ENCODE measurements around the gene C3. TPM values are rescaled to one million over a fixed set of nuclear protein-coding genes. Genes with fewer than 3 reads are reported as not detected.
"Not testable (repeated sequence)": the region's sequence is repeated elsewhere in the genome, so short reads cannot be mapped to it uniquely, and the experiment has no call there.

The C3 gene
- total RNA-seq, 1 donor from 2014 or later = 1.5 TPM

- no peak overlapping the region for H3K27ac ChIP-seq
- no peaks in the 10 kb centered on the region for H3K36me3 ChIP-seq
- no peaks in the 10 kb centered on the region for H4K20me1 ChIP-seq (ENCODE audit: low read depth)
- no peak overlapping the region for H3K4me3 Mint-ChIP-seq
- H2AFZ ChIP-seq (replicated peaks) = no peak overlapping the region
- H3K27me3 Mint-ChIP-seq (ENCODE audit: insufficient read depth, low read depth) = peaks cover 7% of the 10 kb centered on the region
- no peak for TF ChIP-seq EZH2 (IDR thresholded peaks at IDR 0.05)
- no peak for TF ChIP-seq EZH2phosphoT487 (IDR thresholded peaks at IDR 0.05)
- TF ChIP-seq CTCF (IDR thresholded peaks at IDR 0.05) = no peak
- H3K27me3 ChIP-seq = no peaks in the 10 kb centered on the region
- no peak overlapping the region for H3K9ac ChIP-seq
- no peak overlapping the region for H3K4me3 ChIP-seq
- H3K4me2 ChIP-seq = no peak overlapping the region
- H3K36me3 Mint-ChIP-seq = no peaks in the 10 kb centered on the region
- H3K9me3 ChIP-seq (ENCODE audit: low read depth) = no peaks in the 10 kb centered on the region
- no peaks in the 10 kb centered on the region for H3K79me2 ChIP-seq (ENCODE audit: low read depth)
- no peak for DNase-seq (ENCODE audit: low spot score)
- no peaks in the 10 kb centered on the region for H3K4me1 ChIP-seq
- H3K27ac Mint-ChIP-seq = no peak overlapping the region
- no peaks in the 10 kb centered on the region for H3F3A ChIP-seq (ENCODE audit: low read depth)
- H3K4me1 Mint-ChIP-seq = no peaks in the 10 kb centered on the region
- H3K9me3 Mint-ChIP-seq = no peaks in the 10 kb centered on the region
These were observed 55.5 kb downstream of the C3 start for GRCh38 chr19:6664916-6665315.

GRCh38 chr19:6663236-6664201 is 56.9 kb downstream of the C3 start:
- no peaks in the 10 kb centered on the region for H3K36me3 Mint-ChIP-seq
- no peaks in the 10 kb centered on the region for H3K36me3 ChIP-seq
- no peaks in the 10 kb centered on the region for H3K79me2 ChIP-seq (ENCODE audit: low read depth)
- no peak overlapping the region for H3K27ac Mint-ChIP-seq
- no peaks in the 10 kb centered on the region for H3F3A ChIP-seq (ENCODE audit: low read depth)
- no peaks in the 10 kb centered on the region for H3K4me1 Mint-ChIP-seq
- no peak overlapping the region for H3K4me3 Mint-ChIP-seq
- no peak for DNase-seq (ENCODE audit: low spot score)
- no peak overlapping the region for H2AFZ ChIP-seq (replicated peaks)
- no peak overlapping the region for H3K27ac ChIP-seq
- H3K9ac ChIP-seq = no peak overlapping the region
- TF ChIP-seq EZH2phosphoT487 (IDR thresholded peaks at IDR 0.05) (no peak), CTCF (IDR thresholded peaks at IDR 0.05) (no peak), EZH2 (IDR thresholded peaks at IDR 0.05) (no peak)
- H3K9me3 Mint-ChIP-seq = no peaks in the 10 kb centered on the region
- no peaks in the 10 kb centered on the region for H3K27me3 ChIP-seq
- H3K4me3 ChIP-seq = no peak overlapping the region
- H3K9me3 ChIP-seq (ENCODE audit: low read depth) = no peaks in the 10 kb centered on the region
- H4K20me1 ChIP-seq (ENCODE audit: low read depth) = no peaks in the 10 kb centered on the region
- peaks cover 7% of the 10 kb centered on the region for H3K27me3 Mint-ChIP-seq (ENCODE audit: insufficient read depth, low read depth)
- no peaks in the 10 kb centered on the region for H3K4me1 ChIP-seq
- H3K4me2 ChIP-seq = no peak overlapping the region

GRCh38 chr19:6662702-6663101 is 57.7 kb downstream of the C3 start:
- no peak for DNase-seq (ENCODE audit: low spot score)
- Histone ChIP-seq H3K79me2 (ENCODE audit: low read depth) (no peaks in the 10 kb centered on the region), H3K9ac (no peak overlapping the region), H4K20me1 (ENCODE audit: low read depth) (no peaks in the 10 kb centered on the region), H3K4me2 (no peak overlapping the region), H3F3A (ENCODE audit: low read depth) (no peaks in the 10 kb centered on the region), H3K36me3 (no peaks in the 10 kb centered on the region), H3K9me3 (ENCODE audit: low read depth) (no peaks in the 10 kb centered on the region), H2AFZ (replicated peaks) (no peak overlapping the region), H3K27ac (no peak overlapping the region), H3K4me3 (no peak overlapping the region), H3K4me1 (no peaks in the 10 kb centered on the region), H3K27me3 (no peaks in the 10 kb centered on the region)
- H3K4me3 Mint-ChIP-seq = no peak overlapping the region
- H3K27ac Mint-ChIP-seq = no peak overlapping the region
- no peak for TF ChIP-seq EZH2phosphoT487 (IDR thresholded peaks at IDR 0.05)
- no peak for TF ChIP-seq EZH2 (IDR thresholded peaks at IDR 0.05)
- TF ChIP-seq CTCF (IDR thresholded peaks at IDR 0.05) = no peak
- no peaks in the 10 kb centered on the region for H3K36me3 Mint-ChIP-seq
- no peaks in the 10 kb centered on the region for H3K4me1 Mint-ChIP-seq
- no peaks in the 10 kb centered on the region for H3K9me3 Mint-ChIP-seq
- H3K27me3 Mint-ChIP-seq (ENCODE audit: insufficient read depth, low read depth) = peaks cover 7% of the 10 kb centered on the region

GRCh38 chr19:6661509-6662244 is 58.8 kb downstream of the C3 start:
- not testable (repeated sequence) for H3K9me3 Mint-ChIP-seq; H3K79me2 ChIP-seq (ENCODE audit: low read depth); H3K9ac ChIP-seq; H4K20me1 ChIP-seq (ENCODE audit: low read depth); H3K4me3 Mint-ChIP-seq; H3K4me3 ChIP-seq; H3K27ac ChIP-seq; H3K36me3 ChIP-seq; H3K9me3 ChIP-seq (ENCODE audit: low read depth); DNase-seq (ENCODE audit: low spot score); H3K4me2 ChIP-seq; H3K27me3 Mint-ChIP-seq (ENCODE audit: insufficient read depth, low read depth); H3K4me1 Mint-ChIP-seq; H3K27ac Mint-ChIP-seq; H3K36me3 Mint-ChIP-seq; H2AFZ ChIP-seq (replicated peaks); H3K4me1 ChIP-seq; H3F3A ChIP-seq (ENCODE audit: low read depth); H3K27me3 ChIP-seq
